Fibroblast of upper back skin (primary cell): Measurements from ENCODE around the gene SMAD6.
"Not testable (repeated sequence)": the region's sequence is repeated elsewhere in the genome, so short reads cannot be mapped to it uniquely, and the experiment has no call there.

ENCODE experiments used
- DNase-seq: peaks from one replicate; pipeline ENCODE4 v3.0.0-alpha.2; 2013

The SMAD6 gene

DNA sequence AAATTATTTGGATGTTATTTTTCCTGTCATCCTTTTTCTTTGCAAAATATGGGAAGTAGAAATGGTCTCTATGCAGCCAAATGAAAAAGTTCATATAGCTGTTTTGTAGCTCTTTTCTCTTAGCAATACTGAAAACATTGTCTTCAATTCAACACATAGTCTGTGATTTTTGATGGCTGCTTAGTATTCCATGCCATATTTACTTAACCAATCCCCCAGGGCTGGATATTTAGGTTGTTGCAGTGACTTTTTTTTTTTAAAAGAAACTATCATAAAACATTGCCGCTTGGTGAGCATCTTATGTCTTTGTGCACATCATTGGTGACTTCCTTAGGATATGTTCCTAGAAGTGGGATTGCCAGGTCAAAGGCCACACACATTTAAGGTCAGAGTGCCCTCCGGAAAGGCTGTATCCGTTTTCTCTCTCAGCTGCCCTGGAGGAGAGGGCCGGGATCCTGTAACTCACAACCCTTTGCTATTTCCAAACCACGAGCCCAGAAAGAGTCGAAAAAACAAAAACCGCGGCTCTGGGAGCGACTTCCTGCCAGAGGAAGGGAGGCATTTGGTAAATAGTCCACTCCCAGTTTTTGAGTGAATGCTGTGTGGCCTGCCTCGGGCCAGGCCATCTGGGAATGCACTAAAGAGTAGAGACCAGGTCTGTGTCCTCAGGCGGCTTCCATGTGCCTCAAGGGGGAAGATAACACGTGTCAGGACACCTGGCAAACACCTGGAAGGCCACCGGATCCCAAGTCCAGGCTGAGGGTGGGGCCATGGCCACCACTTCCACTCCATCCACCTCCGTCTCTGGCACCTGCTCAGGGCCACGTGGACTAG is 41.9 kb downstream of the SMAD6 start:
- no peak for DNase-seq

DNA sequence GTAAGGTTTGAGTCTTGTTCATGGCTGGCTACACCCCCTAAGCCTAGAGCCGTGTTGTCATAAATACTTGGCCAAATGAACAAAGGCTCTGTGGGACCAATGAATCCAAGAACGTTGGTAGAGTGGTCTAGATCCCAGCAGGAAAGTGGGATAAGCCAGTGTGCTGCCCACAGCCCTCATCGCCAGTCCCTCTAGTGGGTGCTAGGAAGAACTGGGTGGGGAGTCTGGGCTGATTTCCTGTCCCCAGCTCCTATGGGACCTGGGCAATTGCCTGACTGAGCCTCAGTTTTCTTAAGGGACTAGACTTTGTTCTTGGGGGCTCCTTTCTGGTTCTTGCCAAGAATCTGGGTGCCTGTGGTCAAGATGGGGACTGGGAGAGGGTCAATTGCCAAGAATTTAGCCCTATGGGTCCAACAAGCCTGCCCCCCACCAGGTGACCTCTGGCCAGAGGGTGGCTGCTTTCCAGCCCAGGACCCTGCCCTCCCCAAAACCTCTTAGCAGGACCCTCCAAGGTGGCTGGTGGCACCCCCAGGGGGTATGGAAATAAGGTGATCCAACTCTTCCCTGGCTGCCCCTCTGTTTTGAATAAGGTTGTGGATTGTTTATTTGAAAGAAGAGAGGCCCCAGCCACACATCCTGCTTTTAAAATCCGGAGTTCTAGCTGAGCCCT is 42.7 kb downstream of the SMAD6 start:
- DNase-seq = no peak

DNA sequence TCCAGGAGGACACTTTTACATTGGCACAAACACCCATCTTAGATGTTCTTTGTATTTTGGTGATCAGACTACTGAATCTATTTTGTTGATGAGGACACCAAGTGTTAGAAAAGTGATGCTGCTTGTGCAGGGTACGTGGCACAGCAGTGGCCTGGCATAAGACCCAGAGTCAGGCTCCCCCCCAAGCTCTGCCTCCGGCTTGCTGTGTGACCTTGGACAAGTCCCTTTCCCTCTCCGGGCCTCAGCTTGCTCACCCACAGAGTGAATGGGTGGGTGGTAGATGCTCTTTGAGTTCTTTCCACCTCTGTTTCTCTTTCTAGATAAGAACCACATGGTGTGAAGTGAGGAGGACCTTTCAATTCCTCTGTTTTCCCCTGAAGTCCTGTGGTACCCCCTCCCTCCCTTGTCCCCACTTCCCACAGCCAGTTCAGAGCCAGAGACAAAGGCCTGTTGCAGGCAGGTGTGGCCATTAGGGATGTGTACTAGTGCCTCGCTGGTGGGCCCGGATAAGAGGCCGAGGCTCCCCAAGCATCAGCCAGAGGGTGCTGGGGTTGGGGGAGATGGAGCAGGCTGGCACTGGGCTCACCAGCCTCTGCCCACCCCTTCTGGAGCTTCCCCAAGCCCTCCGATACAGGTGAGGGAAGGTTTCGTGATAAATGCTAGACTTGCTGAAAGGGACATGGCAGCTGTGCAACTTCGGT is 43.6 kb downstream of the SMAD6 start:
- DNase-seq = no peak

DNA sequence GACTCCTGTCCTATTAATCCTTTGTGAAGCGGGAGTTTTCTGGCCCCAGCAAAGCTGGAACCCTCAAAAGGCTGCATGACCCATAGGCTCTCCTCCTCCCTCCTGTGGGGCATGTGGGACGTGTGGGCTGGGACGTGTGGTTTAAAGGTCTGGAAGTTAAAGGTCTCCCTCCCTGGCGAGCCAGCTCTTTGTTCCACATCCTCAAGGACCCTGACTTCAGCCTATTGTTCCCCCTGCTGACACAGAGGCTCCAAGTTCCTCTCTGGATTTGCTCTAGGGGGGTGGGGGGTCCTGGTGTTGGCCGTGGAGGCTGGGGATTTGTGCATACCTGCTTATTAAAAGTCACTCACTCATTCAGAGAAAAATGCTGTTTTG is 44.2 kb downstream of the SMAD6 start:
- DNase-seq = no peak

DNA sequence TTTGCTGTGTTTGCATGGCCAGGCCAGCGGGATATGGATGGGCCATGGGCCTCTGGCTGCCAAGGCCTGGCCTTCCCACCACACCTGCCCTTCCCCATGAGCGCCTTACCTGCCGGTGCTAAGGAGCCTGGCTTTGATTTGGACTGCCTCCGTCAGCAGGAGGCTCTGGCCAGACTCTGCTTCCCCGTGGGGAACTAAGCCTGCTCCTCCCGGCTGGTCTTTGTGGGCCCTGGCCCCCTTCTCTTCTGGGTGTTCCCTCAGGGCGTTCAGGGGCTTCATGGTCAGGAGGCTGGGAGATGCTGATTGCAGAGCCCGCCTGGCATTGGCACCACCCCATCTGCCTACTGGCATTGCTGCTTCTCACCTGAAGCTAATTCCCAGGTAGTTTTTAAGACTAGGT is 45.2 kb downstream of the SMAD6 start:
- no peak for DNase-seq

DNA sequence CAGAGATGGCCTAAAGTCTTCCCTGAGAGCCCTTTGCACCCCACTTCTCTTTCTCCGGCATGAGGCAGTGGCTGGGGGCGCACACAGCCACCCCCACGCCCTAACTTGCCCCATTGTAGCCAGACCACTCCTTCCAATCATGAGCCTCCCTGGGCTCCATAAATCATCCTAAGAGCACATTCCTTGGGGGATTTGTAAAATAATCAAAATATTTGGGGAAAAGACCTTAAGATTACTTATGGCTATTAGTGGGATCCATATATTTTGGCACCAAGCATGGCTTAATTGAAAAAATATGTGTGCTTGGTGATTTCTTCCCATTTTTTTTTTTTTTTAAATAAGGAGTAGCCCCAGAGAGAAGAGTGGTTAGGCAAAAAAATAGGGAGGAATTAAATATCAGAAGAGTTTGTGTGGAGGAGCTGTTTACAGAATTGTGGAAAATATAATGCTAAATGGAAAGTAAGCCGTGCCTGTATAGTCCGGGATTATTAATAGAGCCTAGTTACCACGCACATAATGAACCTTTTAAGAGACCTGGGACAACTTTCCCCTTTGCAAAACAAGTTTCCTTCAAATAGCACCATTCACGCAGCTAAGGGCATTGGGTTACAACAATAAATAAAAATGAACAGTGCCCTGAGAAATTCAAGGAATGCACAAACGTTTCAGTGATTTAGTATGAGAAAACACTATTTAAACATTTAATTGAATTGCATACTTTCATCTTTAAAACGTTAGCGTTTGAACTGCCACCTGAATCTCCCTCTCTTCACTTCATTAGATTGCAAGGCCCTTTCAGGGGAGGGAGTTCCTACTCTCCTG is 46.1 kb downstream of the SMAD6 start:
- DNase-seq = peak; percentile 83

DNA sequence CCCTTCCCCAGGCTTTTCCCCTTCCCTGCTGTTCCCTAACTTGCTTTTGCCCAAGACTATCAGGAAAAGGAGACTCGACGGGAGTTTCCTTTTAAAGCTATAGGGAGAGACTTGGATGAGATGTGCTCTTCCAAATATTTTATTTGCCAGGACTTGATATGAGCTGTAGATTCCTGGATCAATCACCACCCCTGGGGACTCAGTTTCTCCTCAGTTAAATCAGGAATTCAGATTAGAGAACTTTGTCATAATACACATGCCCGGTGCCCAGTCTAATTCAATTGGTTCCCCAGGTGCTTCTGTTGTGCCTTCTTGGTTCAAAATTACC is 46.6 kb downstream of the SMAD6 start:
- DNase-seq = no peak

DNA sequence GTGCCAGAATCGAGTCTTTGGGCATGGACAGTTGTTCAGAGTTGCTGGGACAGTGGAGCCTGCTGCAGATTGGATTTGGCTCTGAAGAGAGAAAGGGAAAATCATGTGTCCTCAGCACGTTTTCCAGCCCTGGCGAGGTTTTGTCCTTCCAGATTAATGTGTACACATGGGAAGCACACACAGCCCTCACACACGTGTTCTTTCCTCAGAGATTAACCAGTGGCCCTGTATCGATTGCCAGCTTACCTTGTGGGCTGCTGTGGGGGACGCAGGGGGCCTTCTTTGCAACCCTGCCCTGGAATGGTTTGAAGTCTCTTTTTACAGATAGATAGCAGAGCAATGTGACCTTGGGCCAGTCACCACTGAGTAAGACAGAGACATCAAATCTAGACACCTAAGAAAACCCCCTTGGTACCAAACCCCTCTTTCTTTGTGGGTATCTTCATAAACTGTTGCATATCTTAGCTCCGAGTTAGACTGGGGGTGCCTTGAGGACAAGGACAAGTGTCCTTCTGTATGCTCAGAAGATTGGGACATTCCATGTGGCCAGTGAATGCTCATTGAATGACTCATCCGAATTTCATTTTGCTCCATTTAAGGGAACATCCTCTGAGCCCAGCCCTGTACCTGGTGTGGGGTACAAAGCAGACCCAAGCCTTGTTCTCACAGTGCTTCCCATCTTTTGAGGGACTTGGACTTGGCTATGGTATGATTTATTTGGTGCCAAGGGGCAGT is 48.0 kb downstream of the SMAD6 start:
- DNase-seq = no peak

DNA sequence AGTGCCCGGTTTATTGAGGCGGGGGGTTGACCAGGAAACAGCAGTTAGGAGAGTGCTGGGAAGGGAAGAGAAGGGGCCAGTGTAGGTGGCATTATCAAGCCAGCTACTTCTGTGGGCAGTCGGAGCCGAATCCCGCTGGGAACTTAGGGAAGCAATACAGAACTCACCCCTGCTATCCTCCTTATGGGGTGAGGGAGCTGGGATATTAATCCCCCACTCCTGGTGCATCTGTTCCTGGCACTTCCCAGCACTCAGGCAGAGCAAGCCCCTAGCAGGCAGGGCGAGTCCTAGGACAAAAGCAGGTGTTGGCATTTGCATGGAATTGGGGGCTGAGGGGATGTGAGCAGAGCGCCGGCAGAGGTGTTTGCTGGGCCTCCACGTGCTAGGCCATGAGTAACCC is 48.6 kb downstream of the SMAD6 start:
- DNase-seq = no peak

DNA sequence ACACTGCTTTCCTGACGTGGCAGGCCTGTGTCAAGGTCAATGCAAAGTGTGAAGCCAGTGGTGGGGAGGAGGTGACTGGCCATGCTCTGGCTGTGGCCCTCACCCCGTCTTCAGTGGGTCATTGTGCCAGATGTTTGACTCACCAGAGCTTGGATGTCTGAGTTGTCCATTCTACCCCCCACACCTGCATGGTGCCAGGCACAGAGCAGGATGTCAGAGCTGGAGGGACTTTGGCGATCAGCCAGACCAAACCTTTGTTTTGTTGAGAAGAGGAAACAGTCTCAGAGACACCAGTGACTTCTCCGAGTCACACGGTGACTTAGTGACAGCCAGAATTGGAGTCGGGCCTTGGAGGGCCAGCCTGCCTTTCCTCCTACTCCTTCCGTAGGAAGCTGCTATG is 49.5 kb downstream of the SMAD6 start:
- DNase-seq = no peak

DNA sequence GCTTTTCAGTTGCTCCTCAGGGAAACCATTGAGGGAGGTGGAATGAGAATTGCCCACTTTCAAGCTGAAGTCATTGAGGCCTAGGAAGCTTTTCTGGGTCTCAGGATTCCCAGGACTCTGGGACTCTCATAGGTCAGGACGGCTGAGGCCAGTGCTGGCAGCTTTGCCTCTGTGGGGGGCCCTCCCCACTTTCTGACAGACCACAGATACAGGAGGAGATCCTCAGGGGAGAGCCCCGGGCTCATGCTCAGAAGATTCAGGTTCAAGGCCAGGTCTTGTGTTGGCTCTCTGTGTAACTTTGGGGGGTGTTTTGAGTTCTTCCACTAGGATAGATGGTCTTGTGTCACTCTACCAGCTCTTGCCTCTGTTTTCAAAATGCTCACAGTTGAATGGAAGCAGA is 50.0 kb downstream of the SMAD6 start:
- no peak for DNase-seq

DNA sequence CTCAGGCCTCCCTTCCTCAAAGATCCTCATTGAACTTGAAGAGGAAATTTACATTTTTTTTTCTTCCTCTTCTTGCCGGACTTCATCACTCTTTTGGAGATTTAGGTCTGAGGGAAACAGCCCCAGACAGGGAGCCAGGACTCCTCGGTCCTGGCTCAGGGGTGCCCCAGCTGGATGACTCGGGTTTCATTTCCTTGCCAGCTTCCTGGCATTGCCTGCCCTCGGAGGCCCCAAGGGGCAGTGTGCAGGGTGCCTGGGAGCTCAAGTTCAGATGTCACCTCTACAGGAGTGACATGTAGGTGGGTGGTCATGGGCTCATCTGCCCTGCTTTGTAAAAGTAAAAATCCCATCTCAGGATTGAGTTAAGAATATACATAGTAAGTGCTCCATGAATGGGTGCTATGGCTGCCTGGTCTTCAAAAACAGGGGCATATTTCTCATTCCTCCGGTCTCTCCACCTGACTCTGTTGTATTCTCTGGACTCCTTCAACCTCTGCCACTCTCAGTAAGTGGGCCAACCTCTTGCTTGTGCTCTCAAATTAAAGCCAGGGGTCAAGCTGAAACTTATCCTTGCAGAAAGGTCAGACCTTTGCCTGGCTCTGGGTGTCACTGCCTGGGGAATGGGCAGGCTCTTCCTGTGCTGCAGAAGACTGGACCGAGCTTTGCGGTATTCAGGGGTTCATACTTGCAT is 51.8 kb downstream of the SMAD6 start:
- DNase-seq = no peak

DNA sequence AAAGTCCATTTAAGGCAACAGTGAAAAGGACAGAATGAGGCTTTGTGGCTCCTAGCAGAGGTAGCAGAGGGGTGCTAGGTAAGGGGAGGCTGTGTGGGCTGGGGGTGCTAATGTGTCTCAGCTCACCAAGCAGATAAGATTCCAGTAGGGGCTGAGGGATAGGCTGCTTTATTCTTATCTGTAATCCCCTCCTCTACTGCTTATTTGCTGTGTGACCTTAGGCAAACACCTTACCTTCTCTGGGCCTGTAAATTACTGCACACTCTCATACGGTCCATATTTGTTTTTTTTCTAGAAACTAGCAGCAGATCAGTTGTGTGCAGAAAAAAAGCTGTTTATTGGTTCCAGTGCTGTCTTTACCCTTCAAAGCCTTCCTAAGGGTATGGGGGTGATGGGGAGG is 52.8 kb downstream of the SMAD6 start:
- no peak for DNase-seq

DNA sequence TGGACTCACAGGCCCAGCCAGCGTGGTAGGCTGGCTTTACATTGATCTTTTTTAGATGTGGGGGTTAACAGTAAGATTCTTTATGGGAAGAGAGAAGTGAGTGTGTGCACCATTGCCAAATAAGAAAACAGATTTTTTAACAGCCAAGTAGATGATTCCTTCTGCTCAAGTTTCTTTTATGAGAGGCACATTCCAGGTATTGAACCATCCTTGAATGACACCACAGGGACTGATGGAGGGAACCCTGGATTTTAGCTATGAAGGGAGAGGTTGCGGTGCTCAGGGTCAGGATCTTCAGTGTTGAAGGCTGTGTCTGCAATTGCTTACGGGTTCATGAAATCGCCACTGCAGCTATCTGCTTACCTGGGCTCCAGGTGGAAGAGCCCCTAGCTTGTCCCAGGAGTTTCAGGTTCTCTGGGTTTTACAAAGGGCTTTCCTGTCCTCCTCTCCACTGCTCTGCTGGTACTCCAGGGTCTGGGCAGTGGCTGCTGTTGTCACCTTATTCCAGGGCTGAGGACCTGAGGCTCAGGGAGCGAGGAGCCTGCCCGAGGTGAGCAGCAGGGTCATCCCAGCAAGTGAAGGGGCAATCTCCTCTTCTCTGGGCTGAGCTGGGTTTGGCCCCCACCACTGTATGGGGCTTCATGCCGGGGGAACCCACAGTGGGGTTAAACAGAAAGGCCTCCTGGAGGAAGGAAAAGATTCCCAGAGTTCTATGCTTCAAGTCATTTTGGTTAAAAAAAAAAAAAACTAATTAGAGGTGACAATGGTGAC is 53.4 kb downstream of the SMAD6 start:
- no peak for DNase-seq

DNA sequence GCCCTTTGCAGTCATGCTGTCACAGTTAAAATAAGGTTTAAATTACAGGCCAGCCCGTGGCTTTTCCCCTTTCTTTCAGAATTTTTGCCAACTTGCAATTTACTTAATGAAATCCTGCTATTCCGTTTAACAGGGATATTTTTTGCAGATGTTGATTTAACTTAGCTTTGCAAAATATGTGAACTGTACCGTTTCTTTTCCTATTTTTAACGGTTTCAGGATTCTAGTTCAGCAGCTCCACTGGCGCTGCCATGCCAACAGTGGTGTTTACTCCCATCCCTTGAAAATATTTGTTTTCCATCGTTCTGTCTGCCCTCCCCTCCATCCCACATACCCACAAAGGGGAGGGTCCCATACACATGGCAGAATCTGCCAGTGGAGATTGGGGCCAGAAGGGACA is 54.3 kb downstream of the SMAD6 start:
- DNase-seq = no peak

DNA sequence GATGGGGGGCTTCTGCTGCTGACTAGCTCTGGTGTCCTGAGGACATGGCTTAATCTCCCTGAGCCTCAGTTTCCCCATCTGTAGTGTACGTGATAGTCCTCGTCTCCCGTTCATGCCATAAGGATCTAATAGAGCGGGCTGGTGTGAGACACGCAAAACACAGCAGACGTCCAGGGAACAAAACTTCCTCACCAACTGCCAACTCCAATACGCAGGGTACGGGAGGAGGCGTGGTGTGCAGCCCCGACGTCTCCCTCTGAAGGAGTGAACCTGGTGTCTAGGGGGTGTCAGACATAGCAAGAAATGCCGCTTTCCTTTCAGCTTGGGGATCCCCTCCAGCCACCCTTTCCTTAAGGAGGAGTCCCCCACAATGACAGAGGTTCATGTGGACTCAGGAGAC is 55.0 kb downstream of the SMAD6 start:
- no peak for DNase-seq

DNA sequence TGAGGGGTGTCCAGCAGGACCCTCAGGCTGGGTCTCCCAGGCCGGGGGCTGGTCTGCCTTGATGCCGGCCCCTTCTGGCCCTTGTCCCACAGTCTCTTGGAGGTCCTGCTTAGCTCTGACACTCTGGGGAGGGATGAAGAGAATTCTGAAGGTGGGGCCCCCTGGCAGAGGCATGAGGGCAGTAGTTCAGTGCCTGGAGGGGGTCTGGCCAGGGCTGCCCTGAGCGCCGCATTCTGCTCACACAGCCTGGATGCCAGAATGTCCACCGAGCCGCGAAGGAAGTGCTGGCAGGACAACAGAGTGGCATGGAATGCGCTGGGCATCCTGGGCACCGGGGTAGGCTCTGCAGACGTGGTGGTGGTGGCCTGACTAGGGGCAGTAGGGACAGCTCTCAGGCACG is 55.5 kb downstream of the SMAD6 start:
- DNase-seq = no peak

DNA sequence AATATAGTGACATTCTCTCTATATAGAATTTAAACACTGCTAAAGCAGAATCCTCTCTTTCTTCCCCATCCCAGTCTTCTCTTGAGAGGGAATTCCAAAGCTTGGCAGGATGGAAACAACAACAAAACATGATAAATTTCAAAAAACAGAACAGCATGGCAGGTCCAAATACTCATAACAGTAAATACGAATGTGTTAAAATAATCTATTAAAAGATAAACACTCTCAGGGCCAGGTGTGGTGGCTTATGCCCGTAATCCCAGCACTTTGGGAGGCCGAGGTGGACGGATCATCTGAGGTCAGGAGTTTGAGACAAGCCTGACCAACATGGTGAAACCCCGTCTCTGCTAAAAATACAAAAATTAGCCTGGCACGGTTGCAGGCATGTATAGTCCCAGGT is 56.2 kb downstream of the SMAD6 start:
- not testable (repeated sequence) for DNase-seq

DNA sequence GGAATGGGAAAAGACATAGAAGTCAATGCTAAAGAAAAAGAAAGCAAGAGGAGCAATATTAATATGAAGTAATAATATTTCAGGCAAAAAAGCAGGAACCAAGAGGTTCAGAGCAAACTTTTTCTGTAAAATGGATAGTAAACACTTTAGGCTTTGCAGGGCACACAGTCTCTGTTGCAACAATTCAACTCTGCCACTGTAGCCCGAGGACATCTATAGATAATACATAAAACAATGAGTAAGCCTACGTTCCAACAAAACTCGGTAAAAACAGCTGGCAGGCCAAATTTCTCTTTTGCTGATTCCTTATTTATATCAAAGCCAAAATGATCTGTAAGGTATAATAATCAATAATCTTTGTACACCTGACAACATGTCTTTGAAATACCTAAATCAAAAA is 56.8 kb downstream of the SMAD6 start:
- DNase-seq = no peak

DNA sequence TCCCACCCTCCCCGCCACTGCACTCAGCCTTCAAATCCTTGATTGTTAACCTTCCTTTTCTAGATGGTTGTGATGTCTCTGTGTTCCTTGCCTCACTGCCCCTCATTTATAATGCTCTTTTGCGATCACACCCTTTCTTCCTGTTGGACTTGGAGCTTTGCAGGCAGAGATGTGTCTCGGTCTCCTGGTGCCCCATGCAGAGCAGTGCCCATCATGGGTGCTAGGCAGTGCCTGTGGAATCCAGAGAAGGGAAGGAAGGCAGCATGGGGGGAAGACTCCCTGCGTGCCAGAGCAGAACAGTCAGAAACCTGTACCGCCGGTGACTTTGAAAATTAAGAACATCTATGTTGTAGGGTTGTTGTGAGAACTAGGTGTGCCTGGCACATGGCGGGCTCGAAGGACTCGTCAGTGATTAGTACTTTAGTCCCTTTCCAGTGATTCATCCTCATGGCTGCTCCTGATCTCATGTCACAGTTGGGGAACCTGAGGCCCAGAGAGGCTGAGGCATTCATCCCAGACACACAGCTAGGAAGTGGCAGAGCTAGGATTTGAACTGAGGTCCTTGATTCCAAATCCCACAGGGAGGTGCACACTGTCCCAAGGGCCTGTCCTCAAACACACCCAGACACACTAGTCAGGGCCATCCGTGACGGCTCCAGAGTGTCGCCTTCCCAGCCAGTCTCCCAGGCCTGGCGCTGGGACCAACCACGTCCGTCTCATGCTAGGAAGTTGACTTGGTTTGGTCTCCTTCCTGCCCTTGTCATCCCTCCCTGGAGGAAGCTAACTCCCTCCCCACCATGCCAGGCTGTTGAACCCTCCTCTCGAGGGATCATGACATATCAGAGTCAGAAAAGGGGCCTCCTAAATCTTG is 58.3 kb downstream of the SMAD6 start:
- DNase-seq = no peak
